Upper lobe of left lung (tissue), 6 donors: Measurements from ENCODE around the gene NBEA. TPM values are rescaled to one million over a fixed set of nuclear protein-coding genes. Genes with fewer than 3 reads are reported as not detected.

Experiments
- ATAC-seq, 2 donors: fragments of 200-7000 bp; cut with Tn5 transposase; one replicate each; pipeline ENCODE4 v1.9.1; 2022; ENCODE audit warnings: mild to moderate bottlenecking in 2 of 2, moderate library complexity in 2 of 2; ENCODE audit not compliant: low FRiP score in 2 of 2
- DNase-seq, 2 donors: peaks; one replicate each; pipeline ENCODE4 v3.0.0-alpha.2; 2019 to 2020
- H3K27ac ChIP-seq, 4 donors: fragments of 200-600 bp; sonication (generic); one replicate each; pipeline ENCODE4 v1.5.1; 2016 to 2019
- H3K27me3 ChIP-seq, 4 donors: fragments of 200-600 bp; sonication (generic); one replicate each; pipeline ENCODE4 v1.5.1; 2017 to 2019
- H3K36me3 ChIP-seq, 4 donors: fragments of 200-600 bp; sonication (generic); one replicate each; pipeline ENCODE4 v1.5.1; 2016 to 2019
- H3K4me1 ChIP-seq, 4 donors: fragments of 200-600 bp; sonication (generic); one replicate each; pipeline ENCODE4 v1.5.1; 2018 to 2019
- H3K4me3 ChIP-seq, 4 donors: fragments of 200-600 bp; sonication (generic); one replicate each; pipeline ENCODE4 v1.5.1; 2017 to 2019; ENCODE audit warnings: mild to moderate bottlenecking in 2 of 4, moderate library complexity in 1 of 4
- H3K9me3 ChIP-seq, 4 donors: fragments of 200-600 bp; sonication (generic); one replicate each; pipeline ENCODE4 v1.5.1; 2018 to 2019
- EP300 ChIP-seq, 4 donors: sonication (generic); formaldehyde crosslinking; IDR thresholded peaks; one replicate each; pipeline ENCODE4 v1.5.1; 2017; ENCODE audit warnings: antibody characterized with exemption in 4 of 4, control low read depth in 2 of 4
- POLR2A ChIP-seq, 4 donors: fragments of 450-650 bp; IDR thresholded peaks; one replicate each; pipeline ENCODE4 v1.5.1; 2016 to 2017; ENCODE audit warnings: antibody characterized with exemption in 4 of 4, mild to moderate bottlenecking in 2 of 4
- POLR2AphosphoS5 ChIP-seq, 2 donors: sonication (generic); formaldehyde crosslinking; IDR thresholded peaks; one replicate each; pipeline ENCODE4 v1.5.1; 2017; ENCODE audit warnings: antibody characterized with exemption in 2 of 2
- WGBS, 2 donors: methylation state at CpG; one replicate each; pipeline ENCODE4 v1.1.5; 2017 to 2018; 5-methylcytosine and 5-hydroxymethylcytosine counted together
- total RNA-seq, 6 donors: library from RNA; depleted of rRNA in 4 of 6; stranded (reverse); fragments of >200 nt in 4 of 6; gene quantifications; one replicate each; pipeline versions ENCODE4 v1.1.0 to v1.2.1, GENCODE V29; 2016 to 2021
- TF ChIP-seq, protein P1 (sequence below), 6 experiments: fragments of 450-650 bp in 4 of 6; fragments of 200-600 bp in 2 of 6; sonication (generic) in 2 of 6; IDR thresholded peaks; one replicate each; pipeline ENCODE4 v1.5.1; 2016 to 2019; ENCODE audit warnings: antibody characterized with exemption in 6 of 6
- donor health status: DM: no; HTN: no; CAD: no; lungs with moderate emphysema.
- donor health status: DM: no; HTN: yes; CAD: no; lungs with severe emphysema.

Gene NBEA
- total RNA-seq, 6 donors from 2014 or later, result 2.7 to 21.4 (median 5.5) TPM

DNA sequence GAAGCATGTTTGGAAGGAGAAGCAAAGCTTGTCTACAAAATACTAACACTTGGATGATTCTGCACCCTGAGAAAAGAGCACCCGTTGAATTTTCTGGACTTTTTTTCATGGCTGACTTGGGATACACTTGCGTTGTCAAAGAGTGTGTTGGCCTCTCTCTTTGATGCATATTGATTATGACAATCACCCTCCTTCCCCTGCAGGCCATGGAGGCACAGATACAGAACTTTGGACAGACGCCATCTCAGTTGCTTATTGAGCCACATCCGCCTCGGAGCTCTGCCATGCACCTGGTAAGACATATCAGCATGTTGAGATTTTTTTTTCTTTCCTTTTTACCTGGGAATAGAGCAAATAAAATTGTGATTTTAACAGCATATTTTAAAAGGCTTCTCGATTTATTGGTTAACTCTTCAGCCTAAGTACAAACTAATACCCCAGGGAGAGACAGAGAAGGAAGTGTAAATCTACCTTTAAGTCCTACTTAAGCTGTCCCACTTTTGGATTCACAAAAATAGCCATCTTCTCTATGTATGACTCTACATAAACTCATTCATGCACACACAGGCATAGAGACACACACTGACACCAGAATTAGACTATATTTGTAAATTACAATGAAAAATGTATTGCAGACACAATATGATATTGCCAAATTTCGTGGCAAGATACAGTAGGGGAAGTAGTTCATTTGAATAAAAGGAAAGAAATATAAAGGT, 704.1 kb downstream of the NBEA start:
- DNase-seq (no peak), ATAC-seq (no peak)
- 83 to 84% methylated on average over 7 of the region's 7 CpGs for WGBS, 2 donors
- Histone ChIP-seq H3K9me3 (no peaks in the 10 kb centered on the region), H3K27ac (no peak overlapping the region), H3K27me3 (no peaks in the 10 kb centered on the region), H3K36me3 (no peaks in the 10 kb centered on the region), H3K4me3 (no peak overlapping the region), H3K4me1 (no peaks in the 10 kb centered on the region)
- TF ChIP-seq POLR2A (IDR thresholded peaks at IDR 0.05) (no peak), EP300 (IDR thresholded peaks at IDR 0.05) (no peak), POLR2AphosphoS5 (IDR thresholded peaks at IDR 0.05) (no peak)
- TF ChIP-seq, protein P1, sequence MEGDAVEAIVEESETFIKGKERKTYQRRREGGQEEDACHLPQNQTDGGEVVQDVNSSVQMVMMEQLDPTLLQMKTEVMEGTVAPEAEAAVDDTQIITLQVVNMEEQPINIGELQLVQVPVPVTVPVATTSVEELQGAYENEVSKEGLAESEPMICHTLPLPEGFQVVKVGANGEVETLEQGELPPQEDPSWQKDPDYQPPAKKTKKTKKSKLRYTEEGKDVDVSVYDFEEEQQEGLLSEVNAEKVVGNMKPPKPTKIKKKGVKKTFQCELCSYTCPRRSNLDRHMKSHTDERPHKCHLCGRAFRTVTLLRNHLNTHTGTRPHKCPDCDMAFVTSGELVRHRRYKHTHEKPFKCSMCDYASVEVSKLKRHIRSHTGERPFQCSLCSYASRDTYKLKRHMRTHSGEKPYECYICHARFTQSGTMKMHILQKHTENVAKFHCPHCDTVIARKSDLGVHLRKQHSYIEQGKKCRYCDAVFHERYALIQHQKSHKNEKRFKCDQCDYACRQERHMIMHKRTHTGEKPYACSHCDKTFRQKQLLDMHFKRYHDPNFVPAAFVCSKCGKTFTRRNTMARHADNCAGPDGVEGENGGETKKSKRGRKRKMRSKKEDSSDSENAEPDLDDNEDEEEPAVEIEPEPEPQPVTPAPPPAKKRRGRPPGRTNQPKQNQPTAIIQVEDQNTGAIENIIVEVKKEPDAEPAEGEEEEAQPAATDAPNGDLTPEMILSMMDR (IDR thresholded peaks at IDR 0.05), result no peak

DNA sequence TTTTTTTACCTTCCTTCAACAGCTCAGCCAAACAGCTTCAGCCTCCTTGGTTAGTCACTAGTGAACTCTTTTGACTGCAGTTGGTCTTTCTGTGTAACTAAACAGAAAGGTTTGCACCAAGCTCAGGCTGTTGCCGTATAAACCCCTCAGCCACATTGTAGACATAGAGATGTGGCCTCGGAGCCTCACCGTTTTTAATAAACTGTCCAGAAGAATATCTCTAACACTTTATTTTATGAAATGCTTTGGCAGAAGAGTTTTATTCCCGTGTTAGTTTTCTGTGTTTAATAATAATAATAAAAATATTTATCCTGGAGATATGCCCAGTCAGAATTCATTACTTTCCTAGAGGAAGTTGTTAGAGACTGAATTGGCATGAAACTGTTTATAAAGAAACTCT, 706.1 kb downstream of the NBEA start:
- 59 to 65% methylated on average over 4 of the region's 4 CpGs for WGBS, 2 donors
- DNase-seq (no peak), ATAC-seq (peak in 1 of 2 donors; percentile 23)
- Histone ChIP-seq H3K36me3 (no peaks in the 10 kb centered on the region), H3K4me3 (no peak overlapping the region), H3K27me3 (no peaks in the 10 kb centered on the region), H3K9me3 (no peaks in the 10 kb centered on the region), H3K4me1 (no peaks in the 10 kb centered on the region), H3K27ac (no peak overlapping the region)
- TF ChIP-seq POLR2A (IDR thresholded peaks at IDR 0.05), result no peak
- no peak for TF ChIP-seq POLR2AphosphoS5 (IDR thresholded peaks at IDR 0.05)
- no peak for TF ChIP-seq EP300 (IDR thresholded peaks at IDR 0.05)
- TF ChIP-seq, protein P1 (IDR thresholded peaks at IDR 0.05), result no peak

DNA sequence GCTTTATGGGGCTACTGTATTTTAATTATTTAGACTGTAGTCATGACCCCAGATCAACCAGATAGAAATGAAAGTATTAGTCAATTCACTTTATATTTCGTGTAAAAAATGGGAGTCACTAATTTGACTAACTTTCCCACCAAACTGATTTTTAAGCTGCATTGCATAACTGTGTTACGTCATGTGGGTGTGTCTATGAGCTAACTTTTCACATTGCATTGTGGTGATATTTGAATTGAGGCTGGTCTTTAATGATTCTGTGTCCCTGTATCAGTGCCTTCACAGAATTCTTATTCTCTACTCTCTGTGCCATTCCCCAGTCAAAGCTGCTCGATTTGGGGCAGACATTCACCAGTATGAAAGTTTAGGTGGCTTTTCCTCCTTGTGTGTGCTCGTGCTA, 707.1 kb downstream of the NBEA start:
- DNase-seq, result no peak
- no peak overlapping the region for H3K27ac ChIP-seq
- ATAC-seq, result peak in 1 of 2 donors; percentile 70
- no peaks in the 10 kb centered on the region for H3K27me3 ChIP-seq
- TF ChIP-seq, protein P1 (IDR thresholded peaks at IDR 0.05), result no peak
- TF ChIP-seq POLR2A (IDR thresholded peaks at IDR 0.05) (no peak), EP300 (IDR thresholded peaks at IDR 0.05) (no peak), POLR2AphosphoS5 (IDR thresholded peaks at IDR 0.05) (no peak)
- H3K36me3 ChIP-seq, result no peaks in the 10 kb centered on the region
- WGBS, 2 donors, result 58 to 65% methylated on average over 4 of the region's 4 CpGs
- H3K4me3 ChIP-seq, result no peak overlapping the region
- no peaks in the 10 kb centered on the region for H3K9me3 ChIP-seq
- H3K4me1 ChIP-seq, result no peaks in the 10 kb centered on the region

DNA sequence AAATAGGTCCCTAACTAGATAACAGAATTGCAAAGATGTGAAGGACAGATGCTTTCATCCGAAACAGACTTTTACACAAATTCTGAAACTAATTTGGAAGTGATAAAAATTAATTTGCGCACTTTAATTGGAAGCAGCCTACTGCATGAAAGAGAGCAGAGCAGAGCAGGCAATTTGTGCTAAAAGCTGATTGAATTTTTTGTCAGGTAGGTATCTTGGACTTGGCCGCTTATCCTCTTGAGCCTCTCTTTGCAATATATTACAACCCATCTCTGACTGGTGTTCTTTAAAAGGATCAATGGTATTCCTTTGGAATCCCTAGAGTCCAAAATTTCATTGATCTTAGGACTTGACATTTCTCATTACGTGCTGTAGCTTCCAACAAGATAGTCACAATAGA, 717.7 kb downstream of the NBEA start:
- no peak overlapping the region for H3K4me3 ChIP-seq
- no peaks in the 10 kb centered on the region for H3K4me1 ChIP-seq
- no peak overlapping the region for H3K27ac ChIP-seq
- 89 to 93% methylated on average over 4 of the region's 4 CpGs for WGBS, 2 donors
- DNase-seq (no peak), ATAC-seq (no peak)
- no peak for TF ChIP-seq POLR2AphosphoS5 (IDR thresholded peaks at IDR 0.05)
- TF ChIP-seq EP300 (IDR thresholded peaks at IDR 0.05), result no peak
- TF ChIP-seq, protein P1 (IDR thresholded peaks at IDR 0.05), result no peak
- no peak for TF ChIP-seq POLR2A (IDR thresholded peaks at IDR 0.05)
- no peaks in the 10 kb centered on the region for H3K36me3 ChIP-seq
- no peaks in the 10 kb centered on the region for H3K9me3 ChIP-seq
- H3K27me3 ChIP-seq, result no peaks in the 10 kb centered on the region

DNA sequence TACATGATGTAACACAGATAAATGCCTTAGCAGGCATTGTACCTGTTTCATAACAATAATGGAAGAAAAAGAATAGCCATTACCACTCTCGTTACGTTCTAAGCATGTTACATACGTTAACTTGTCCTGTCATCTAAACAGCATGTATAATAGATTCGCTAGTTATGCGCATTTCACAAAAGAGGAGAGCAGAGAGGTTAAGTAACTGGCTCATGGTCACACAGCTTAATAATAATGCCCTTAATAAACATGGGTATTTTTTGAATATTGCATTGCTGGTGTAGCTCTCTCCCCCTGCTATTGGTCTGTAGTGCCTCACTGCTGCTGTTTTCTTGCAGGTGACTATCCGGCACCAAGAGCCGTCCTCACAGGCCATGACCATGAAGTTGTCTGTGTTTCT, 722.7 kb downstream of the NBEA start:
- 96% methylated on average over 7 of the region's 7 CpGs for WGBS, 2 donors
- TF ChIP-seq POLR2A (IDR thresholded peaks at IDR 0.05) (no peak), EP300 (IDR thresholded peaks at IDR 0.05) (no peak), POLR2AphosphoS5 (IDR thresholded peaks at IDR 0.05) (no peak)
- TF ChIP-seq, protein P1 (IDR thresholded peaks at IDR 0.05), result no peak
- Histone ChIP-seq H3K27me3 (no peaks in the 10 kb centered on the region), H3K36me3 (no peaks in the 10 kb centered on the region), H3K27ac (no peak overlapping the region), H3K4me1 (no peaks in the 10 kb centered on the region), H3K9me3 (no peaks in the 10 kb centered on the region), H3K4me3 (no peak overlapping the region)
- DNase-seq (no peak), ATAC-seq (no peak)
